Choroid plexus epithelial cell (primary cell): ENCODE results near the gene CAMK2B.

Experiments
- DNase-seq: peaks from one replicate; pipeline ENCODE4 v3.0.0-alpha.2; 2010; ENCODE audit warnings: low read depth
- H3K4me3 ChIP-seq: 2 replicates; pipeline ENCODE4 v1.5.1; 2011; ENCODE audit warnings: low read depth, mild to moderate bottlenecking, control low read depth, low read length, moderate library complexity
- CTCF ChIP-seq: conservative IDR thresholded peaks from 2 replicates; pipeline ENCODE4 v1.5.1; 2011; ENCODE audit warnings: low read depth, mild to moderate bottlenecking, control low read depth, inconsistent platforms, low read length, moderate library complexity

The CAMK2B gene

GRCh38 chr7:44305564-44306507, 19.6 kb downstream of the CAMK2B start:
- no peak overlapping the region for H3K4me3 ChIP-seq
- DNase-seq, result no peak
- no peak for TF ChIP-seq CTCF

GRCh38 chr7:44294325-44295069, 30.9 kb downstream of the CAMK2B start:
- TF ChIP-seq CTCF, result no peak
- no peak for DNase-seq
- no peak overlapping the region for H3K4me3 ChIP-seq

GRCh38 chr7:44293561-44294324, 31.7 kb downstream of the CAMK2B start:
- TF ChIP-seq CTCF, result no peak
- no peak for DNase-seq
- no peak overlapping the region for H3K4me3 ChIP-seq

- no peak for DNase-seq
- H3K4me3 ChIP-seq, result no peak overlapping the region
- TF ChIP-seq CTCF, result no peak
Measured at GRCh38 chr7:44292876-44293560, 32.4 kb downstream of the CAMK2B start.

- no peak for DNase-seq
- no peak overlapping the region for H3K4me3 ChIP-seq
- TF ChIP-seq CTCF, result no peak
Measured at GRCh38 chr7:44292420-44292817, 33.0 kb downstream of the CAMK2B start.

- H3K4me3 ChIP-seq, result no peak overlapping the region
- DNase-seq, result no peak
- TF ChIP-seq CTCF, result no peak
Measured at GRCh38 chr7:44291733-44292419, 33.5 kb downstream of the CAMK2B start.
